NB4 (cell line): ENCODE measurements around the gene CRABP1.

Experiments
- CTCF ChIP-seq: IDR thresholded peaks from one replicate; pipeline ENCODE4 v1.5.1; 2012; ENCODE audit warnings: low read depth, low read length
- MYC ChIP-seq: IDR thresholded peaks from 2 replicates; pipeline ENCODE4 v1.6.1; 2011; ENCODE audit warnings: low read depth, low read length
- POLR2A ChIP-seq: IDR thresholded peaks from 2 replicates; pipeline ENCODE4 v1.6.1; 2011; ENCODE audit warnings: mild to moderate bottlenecking; ENCODE audit not compliant: insufficient read length; ENCODE audit errors: extremely low read depth

- TF ChIP-seq CTCF (no peak), POLR2A (no peak), MYC (no peak)
Measured at GRCh38 chr15:78304216-78305066, 35.7 kb upstream of the CRABP1 start.
